Activated CD4-positive, alpha-beta T cell treated with anti-CD3 and anti-CD28 coated beads for 48 hours (primary cell): Measurements from ENCODE around the gene IFT80.
"Not testable (repeated sequence)": the region's sequence is repeated elsewhere in the genome, so short reads cannot be mapped to it uniquely, and the experiment has no call there.

ENCODE experiments used
- DNase-seq: peaks from one replicate; pipeline ENCODE4 v3.0.0-alpha.2; 2020

IFT80 gene

DNA sequence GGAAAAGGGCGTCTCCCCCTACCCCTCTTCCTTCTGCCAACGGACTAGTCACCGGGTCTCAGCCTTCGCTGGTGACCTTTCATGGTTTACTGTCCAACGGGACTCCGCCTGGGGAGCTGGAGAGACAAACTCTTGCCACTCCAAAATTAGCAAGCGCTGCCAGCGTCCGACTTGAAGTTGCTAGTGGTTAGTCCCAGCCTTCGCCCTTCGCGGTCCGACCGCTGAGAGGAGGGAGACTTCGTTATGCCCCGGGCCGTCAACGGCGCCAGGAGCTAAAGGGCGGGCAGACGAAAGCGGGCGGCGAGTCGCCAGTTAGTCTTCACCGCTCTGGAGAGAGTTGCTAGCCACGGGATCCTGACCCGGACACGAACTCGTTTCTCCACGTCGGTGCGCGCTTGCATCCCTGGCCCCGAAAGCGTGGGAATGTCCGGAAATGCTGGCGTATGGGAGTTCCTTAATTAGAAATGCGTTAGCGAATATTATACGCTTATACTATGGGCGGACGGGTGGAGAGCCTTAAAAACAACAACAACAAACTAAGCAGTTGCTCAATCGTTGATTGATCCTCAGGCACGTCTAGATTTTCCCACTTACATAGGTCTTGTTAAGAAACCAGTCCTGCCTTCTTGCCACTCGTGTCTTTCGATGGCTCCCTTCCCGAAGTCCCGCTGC is 1.1 kb upstream of the IFT80 start:
- DNase-seq: peak; percentile 55

DNA sequence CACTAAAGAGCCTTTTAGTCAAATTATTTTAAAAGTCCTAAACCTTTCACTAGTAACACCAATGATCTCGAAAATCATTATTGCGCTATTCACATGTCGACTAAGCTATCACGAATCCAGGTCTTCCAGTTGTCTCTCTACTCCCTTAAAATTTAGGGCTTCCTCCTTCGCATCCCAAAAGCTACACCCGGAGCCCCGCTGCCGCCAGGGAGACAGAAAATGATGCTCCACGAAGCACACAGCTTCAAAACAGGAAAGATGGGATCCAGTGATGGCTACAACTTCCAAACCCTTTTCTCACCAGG is 253 bp downstream of the IFT80 start:
- DNase-seq: no peak

DNA sequence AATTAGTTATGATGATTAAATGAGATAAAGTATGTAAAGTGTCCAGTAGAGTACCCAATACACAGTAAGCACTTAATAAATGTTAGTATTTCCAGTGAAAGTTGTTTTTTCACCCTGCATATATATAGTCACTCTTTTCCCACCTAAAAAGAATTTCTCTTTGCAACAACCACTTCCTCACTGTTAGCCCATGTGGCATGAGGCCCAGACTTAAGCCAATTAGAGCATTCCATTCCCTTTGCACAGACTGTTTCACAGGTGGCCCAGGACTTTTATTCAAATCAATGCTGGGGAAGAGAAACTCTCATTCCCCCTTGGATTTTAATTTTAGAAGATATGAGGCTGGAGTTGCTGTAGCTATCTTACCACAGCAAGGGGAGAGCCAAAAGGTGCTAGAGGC is 3.7 kb downstream of the IFT80 start:
- DNase-seq: no peak

DNA sequence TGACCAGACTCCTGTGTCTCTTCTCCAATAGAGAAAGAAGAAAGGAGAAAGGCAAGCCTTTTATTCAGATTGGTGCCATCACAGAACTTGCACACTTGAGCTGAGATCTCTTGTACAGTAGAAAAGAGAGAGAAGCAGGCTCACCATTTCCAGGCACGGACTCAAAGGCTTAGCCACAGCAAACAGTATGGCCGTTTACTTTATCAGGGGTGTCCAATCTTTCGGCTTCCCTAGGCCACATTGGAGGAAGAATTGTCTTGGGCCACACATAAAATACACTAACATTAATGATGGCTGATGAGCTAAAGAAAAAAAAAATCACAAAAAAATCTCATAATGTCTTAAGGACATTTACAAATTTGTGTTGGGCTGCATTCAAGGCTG is 5.0 kb downstream of the IFT80 start:
- DNase-seq: no peak

DNA sequence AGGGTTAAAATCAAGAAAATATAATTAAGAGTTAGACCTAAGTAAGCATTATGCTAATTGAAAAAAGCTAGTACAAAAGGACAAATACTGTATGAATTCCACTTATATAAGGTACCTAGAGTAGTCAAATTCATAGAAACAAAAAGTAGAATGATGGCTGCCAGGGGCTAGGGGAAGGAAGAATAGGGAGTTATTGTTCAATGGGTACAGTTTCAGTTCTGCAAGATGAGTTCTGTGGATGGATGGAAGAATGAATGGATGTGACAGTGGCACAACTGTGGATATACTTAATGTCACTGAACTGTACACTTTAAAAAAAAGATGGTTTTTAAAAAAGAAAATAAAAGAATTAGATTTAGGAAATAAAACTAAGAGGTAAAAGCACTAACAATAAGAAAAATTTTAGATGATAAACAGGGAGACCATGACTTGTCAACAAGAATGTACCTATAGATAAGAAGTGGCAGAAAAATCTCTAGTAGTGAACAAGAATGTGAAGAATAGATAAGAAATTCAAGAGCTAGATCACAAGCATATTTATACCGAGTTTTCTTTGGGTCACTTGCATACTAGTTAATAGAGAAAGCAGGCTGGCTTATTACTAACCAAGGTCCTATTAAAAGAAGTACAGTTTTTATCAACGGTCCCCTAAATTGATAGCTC is 5.5 kb downstream of the IFT80 start:
- no peak for DNase-seq

DNA sequence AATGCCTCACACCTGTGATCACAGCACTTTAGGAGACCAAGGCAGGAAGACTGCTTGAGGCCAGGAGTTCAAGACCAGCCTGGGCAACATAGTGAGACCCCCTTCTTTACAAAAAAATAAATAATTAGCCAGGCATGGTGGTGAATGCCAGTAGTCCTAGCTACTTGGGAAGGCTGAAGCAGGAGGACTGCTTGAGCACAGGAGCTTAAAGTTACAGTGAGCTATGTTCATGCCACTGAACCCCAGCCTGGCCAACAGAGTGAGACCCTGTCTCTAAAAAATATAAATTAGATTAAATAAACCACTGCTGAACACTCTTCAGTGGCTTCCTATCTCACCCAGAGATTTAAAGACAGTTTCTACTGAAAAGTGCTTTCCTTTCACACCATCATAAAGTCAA is 6.2 kb downstream of the IFT80 start:
- no peak for DNase-seq

DNA sequence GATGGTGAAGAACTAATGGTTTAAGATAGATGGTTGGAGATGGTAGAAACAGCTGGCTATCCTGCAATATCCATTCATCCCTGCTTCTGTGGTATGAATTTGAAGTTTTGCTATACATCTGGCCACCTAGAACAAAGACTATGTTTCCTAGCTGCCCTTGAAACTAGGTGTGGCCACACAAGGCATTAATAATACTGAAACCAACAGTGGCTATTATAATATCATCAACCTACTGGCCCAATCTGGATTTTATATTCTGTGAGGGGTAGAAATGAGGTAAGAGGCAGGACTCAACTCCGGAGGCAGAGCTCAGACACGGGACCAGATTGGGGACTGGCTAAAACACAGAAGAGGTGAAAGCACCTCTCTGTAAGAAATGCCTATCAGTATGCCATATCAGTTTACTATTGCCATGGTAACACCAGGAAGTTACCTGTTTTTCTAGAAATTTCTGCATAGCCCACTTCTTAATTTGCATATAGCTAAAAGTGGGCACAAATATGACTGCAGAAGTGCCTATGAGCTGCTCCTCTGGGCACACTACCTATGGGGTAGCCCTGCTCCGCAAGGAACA is 8.4 kb downstream of the IFT80 start:
- DNase-seq: no peak

DNA sequence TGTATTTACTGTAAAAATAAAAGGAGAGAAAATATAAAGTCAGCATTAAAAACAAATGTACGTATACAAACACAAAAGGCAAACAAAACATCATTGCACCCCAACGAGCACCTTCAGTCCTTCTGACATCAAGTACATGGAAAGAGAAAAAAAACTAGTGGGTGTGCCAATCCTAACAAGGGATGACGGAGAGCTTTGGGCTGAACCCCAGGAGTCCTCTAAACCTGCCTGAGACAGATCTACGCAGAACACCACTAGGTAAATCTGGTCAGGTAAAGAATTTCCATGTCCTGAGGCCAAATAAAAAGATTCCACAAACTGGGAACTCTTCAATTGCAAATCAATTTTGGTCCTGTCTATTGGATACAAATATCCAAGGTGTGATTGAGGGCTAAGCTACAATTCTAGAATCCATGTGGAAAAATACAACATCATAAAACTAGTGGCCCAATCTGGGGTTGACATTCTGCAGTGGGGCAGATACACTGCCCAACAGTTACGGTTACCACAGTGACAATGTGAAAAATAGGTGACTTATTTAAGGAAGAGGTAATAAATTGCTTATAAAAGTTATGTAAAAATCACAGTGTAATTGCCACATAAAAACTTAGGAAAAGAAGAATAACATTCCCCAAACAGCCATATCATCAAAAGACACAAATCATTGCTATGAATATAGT is 14.2 kb downstream of the IFT80 start:
- DNase-seq: no peak

DNA sequence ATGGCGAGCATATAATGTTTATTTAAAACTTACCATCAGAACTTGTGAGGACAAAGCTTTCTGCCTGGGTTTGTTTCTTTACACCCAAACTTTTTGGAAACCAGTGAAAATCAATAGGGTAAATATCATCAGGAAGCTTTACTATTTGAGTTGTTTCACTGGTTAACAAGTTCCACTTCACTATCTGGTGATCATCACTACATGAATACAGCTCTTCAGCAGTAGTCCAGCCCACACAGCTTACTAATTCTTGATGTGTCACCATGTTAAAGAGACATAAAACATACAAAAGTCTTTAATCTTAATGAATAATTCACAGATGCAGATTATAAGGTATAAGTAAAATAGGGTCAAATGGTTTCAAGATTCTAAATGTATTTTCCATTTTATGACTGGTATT is 17.6 kb downstream of the IFT80 start:
- no peak for DNase-seq

DNA sequence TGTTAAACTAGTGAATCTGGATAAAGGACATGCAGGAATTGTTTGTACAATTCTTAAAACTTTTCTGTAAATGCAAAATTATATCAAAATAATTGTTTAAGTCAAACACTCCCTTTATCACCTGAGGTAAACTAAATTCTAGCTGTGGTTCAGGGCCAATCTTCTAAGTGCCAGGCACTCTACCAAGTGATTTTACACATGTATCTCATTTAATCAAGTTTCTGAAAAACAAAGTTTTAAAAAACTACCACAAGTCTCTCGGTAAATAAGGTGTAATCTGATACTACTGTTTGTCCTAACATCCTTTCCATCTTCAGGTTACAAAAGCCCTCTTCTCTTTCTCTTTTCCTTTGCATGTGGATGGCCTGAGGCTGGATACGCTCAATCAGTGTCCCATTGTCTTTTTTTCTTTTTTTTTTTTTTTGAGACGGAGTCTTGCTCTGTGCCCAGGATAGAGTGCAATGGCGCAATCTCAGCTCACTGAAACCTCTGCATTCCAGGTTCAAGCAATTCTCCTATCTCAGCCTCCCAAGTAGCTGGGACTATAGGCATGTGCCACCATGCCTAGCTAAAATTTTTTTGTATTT is 19.3 kb downstream of the IFT80 start:
- DNase-seq: no peak

DNA sequence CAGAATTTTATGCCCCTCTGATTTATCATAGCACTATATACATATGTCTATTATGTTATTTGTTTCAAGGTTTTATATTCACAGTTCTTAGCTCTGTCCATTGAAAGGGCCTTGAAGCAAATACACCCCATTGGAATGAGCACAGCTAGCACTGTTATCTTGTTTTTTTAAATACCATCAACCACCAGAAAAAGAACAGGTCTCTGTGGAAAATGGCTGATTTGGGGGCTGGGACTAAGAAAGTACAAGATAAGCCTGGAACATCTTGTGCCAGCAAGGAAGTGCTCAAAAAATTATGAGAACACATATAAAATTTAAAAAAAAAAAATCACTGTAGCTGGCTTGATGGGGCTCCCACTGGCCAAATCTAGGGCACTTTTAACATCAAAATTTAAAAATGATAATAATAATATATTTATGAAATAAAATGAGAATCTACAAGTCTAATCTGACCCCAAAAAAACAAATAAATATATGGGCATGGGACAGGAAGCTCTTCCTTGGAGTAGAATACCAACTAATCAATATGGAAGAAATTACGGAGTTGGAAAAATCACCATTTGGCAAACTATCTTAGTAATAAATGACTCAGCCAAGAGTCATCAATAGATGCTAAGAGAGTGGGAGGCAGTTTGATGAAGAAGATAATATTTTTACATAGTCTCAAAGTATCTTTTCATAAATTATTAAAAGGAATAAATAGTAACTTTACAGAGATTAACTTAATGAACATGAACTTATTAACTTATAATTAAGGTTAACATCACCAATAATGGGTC is 20.5 kb downstream of the IFT80 start:
- DNase-seq: no peak

DNA sequence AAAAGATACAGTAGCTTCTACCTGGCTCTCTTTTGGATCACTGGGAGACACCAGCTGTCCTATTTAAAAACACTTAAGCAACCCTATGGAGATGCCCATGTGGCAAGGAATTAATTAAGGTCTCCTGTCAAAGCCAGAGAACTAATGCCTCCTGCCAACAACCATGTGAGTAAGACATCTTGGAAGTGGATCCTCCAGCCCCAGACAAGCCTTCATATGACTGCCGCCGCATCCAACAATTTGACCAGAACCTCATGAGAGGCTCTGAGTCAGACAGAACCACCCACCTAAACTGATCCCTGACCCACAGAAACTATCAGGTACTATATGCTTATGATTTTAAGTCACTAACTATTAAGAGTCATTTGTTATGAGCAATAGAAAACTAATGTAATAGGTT is 22.3 kb downstream of the IFT80 start:
- no peak for DNase-seq

DNA sequence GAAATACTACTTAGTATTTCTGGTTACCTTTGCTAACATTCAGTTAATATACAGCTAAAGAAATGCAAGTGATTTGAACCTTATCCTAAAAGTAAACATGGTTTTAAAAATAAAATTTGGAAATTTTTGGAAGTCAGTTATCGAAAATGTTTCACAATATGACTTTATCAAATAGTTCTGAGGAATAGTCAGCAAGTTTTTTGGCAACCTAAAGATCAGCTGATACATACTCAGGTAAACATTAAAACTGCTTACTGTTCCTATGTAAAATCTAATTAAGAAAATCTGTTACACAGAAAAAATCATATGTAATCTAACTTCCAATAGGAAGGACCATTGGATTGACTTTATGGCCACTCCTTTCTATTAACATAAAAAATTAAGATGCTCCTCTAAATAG is 24.1 kb downstream of the IFT80 start:
- no peak for DNase-seq

DNA sequence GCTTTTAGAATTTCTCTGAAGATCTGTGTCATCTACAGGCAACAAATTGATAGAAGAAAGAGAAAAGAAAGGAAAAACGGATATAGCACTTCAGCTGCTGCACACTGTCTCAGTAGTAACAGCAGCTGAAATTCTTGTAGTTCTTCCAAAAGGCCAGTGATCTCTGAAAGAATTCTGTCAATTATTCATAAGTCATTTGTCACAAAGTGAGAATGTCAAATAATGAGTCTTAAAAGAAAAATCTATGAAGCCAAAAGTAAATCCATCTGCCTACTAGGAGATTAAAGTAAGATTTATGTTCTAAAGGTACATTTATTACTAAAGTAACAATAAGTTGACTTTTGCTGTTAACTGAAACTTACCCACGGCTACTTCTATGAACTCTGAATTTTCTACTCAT is 24.6 kb downstream of the IFT80 start:
- no peak for DNase-seq

DNA sequence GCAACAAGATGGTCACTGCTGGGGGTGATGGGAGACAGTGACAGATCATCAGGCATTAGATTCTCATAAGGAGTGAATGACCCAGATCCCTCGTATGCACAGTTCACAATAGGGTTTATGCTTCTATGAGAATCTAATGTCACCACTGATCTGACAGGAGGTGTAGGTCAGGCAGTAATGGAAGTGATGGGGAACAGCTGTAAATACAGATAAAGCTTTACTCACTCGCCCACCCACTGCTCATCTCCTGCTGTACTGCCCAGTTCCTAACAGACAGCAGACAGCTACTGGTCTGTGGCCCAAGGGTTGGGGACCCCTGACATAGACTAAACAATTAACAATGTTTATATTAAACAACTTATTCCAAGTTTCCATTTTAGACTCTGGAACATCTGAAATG is 25.4 kb downstream of the IFT80 start:
- no peak for DNase-seq

DNA sequence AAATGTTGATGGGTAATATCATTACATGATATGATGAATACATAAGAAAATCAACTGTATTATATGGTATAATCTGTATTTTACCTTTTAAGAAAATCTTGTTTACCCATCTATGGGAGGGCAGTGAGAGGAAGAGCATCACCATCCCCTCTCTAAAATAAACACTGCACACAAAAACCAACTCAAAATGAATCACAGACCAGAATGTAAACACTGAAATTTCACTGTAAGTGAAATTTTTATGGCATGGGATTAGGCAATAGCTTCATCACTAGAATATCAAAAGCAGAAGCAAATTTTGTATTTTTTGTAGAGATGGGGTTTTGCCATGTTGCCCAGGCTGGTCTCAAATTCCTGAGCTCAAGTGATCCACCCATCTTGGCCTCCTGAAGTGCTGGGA is 26.2 kb downstream of the IFT80 start:
- no peak for DNase-seq

DNA sequence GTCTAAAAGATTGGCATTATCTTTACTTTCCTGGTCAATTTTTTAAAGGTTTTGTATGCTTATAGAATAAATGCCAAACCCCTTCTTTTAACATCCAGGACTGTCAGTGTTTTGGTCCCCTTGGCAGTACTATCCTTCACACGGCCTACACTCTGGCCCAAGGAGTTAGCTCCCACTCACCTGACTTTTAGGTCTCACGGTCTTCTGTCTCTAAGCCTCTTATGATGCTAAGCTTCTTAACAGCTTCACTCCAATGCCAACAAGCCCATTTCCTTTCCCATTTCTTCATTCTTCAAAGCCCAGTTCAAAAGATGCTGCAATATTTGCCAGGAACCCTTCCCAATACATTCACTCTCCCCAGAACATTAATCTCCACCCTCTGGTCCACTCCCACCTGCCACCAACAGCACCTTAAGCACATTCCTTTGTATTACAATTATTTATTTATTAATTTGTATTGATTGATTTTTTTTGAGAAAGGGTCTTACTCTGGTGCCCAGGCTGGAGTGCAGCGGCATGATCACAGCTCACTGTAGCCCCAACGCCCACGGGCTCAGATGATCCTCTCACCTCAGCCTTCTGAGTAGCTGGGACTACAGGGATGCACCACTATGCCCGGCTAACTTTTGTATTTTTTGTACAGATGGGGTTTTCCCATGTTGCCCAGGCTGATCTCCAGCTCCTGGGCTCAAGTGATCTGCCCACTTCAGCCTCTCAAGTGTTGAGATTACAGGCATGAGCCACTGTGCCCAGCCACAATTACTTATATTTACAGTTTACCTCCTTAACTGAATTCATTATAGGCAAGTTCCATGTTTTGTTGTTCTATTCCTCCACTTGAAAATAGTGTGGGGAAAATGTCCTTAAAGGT is 27.8 kb downstream of the IFT80 start:
- DNase-seq: no peak

DNA sequence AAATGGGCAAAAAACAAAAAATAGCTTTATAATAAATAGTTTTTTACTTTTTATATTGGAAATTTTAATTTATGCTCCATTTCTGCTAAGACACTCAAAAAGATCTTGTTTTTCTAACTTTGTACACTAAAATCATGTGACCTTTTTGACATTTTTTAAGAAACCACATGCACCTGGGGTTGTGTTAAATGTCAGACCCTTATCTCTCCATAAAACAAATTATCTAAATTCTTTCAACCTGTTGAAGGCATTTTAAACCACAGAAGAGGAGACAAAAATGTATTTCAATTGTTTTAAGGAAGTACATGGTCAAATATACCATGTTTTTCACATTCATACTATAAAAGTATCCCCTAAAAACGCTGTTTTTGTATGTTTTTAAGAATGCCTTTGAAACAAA is 29.2 kb downstream of the IFT80 start:
- DNase-seq: no peak

DNA sequence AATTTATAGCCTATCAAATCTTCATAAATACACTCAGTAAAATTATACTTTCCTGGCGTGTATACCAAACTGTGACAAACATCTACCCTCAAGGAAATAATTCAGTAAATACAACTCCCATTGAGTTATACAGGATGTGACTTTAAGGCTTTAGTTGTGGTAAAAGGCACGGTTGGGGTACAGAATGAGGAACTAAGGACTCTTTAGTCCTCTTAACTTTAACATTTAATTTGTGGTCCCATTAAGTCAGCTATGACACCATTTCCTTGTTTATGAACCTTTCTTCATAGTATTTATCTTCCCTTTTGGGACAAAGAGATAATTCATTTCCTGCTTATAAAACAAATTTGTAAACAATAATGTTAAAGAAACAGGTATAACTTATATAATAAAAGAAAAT is 30.2 kb downstream of the IFT80 start:
- no peak for DNase-seq

DNA sequence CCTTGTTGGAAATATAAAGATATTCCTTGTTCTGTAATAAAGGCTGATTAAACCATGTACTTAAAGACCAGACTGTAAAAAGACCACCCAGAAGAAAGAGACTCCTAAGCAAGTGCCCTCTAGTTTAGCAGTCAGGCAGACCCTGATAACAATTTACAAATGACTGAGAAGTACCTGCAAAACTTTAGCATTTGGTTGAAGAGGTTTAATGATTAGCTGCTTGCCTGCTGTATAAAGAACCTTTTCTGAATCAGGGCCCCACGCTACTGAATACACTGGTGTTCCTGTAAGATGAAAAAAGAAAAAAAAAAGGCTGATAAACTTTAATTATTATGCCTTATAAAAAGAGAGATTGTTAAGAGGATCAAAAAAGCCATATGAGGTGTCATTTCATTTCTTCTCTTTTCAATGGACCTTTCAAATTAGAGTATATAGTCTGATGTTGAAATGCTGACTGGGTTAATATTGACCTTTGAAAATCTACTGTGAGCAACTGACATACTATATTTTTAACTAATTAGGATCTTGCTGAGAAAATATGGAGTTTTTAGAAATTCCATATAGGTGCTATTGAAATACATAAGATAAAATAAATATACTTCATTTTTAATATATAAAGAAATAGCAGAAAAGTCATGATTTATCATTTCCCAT is 33.0 kb downstream of the IFT80 start:
- no peak for DNase-seq

DNA sequence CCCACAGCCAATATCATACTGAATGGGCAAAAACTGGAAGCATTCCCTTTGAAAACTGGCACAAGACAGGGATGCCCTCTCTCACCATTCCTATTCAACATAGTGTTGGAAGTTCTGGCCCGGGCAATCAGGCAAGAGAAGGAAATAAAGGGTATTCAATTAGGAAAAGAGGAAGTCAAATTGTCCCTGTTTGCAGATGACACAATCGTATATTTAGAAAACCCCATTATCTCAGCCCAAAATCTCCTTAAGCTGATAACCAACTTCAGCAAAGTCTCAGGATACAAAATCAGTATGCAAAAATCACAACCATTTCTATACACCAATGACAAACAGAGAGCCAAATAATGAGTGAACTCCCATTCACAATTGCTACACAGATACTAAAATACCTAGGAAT is 36.1 kb downstream of the IFT80 start:
- not testable (repeated sequence) for DNase-seq

DNA sequence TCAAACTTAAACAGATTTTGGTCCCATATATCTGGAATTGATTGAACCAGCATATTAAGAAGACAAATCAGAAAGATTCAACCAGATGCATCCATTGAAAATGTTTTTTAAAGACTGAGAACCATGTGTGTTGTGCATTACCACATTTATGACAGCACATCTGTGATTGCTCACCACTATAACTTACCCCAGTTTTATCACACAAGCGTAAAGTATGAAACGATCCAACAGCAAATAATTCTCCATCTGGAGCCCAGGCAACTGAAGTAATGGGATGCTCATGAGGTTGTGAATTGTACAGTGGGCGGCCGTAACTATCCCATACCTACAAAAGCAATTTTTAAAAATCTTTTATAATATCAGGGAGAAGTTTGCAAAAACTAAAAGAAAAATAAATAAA is 43.2 kb downstream of the IFT80 start:
- DNase-seq: no peak
